K562 (cell line): Measurements from ENCODE around the gene PTPRM. TPM values are rescaled to one million over a fixed set of nuclear protein-coding genes. Genes with fewer than 3 reads are reported as not detected.

ENCODE experiments used
- ATAC-seq: fragments of 200-7000 bp; cut with Tn5 transposase; 3 replicates; pipeline ENCODE4 v1.9.1; 2020; ENCODE audit warnings: moderate library complexity
- BruUV-seq: library from RNA; stranded (reverse); fragments of 400-500 nt; replicated peaks from 2 replicates; lab custom pipeline; 2021; lab: Mats Ljungman, UMichigan
- CTCF ChIA-PET: fragments of 300-600 bp; formaldehyde crosslinking; extraction: SDS; loops from one replicate; lab custom pipeline; 2021; ENCODE audit warnings: low intra/inter-chr PET ratio; lab: Yijun Ruan, JAX
- POLR2A ChIA-PET: fragments of 300-600, 350-650 bp; sonication (Branson Sonifier 250); formaldehyde crosslinking; extraction: SDS; loops from one replicate; lab custom pipeline; 2021; ENCODE audit warnings: antibody characterized with exemption, inconsistent platforms; lab: Yijun Ruan, JAX
- DNase-seq, 4 experiments: peaks; one replicate each; pipeline versions ENCODE4 v3.0.0 to v3.0.0-alpha.2; 2011 to 2018; ENCODE audit warnings: low spot score in 3 of 4, mixed read lengths in 3 of 4; ENCODE audit errors: extremely low read depth in 1 of 4
- FAIRE-seq: peaks from 2 replicates; lab custom pipeline; 2011; peaks lifted over from hg19 to GRCh38; lab: Jason Lieb, UNC
- H2AFZ ChIP-seq: 2 replicates; pipeline ENCODE4 v1.6.0; 2011; ENCODE audit warnings: low read depth, low read length, control low read depth, inconsistent platforms
- H3K27ac ChIP-seq: fragments of 200-600 bp; 3 replicates; pipeline ENCODE4 v1.8.0; 2011; ENCODE audit warnings: low read depth, mild to moderate bottlenecking, control low read depth, inconsistent platforms, low read length, moderate library complexity, mixed read lengths; ENCODE audit errors: extremely low read depth
- H3K27me3 ChIP-seq, 2 experiments: fragments of 300-600 bp in 1 of 2; 2 replicates in 1 of 2; 3 replicates in 1 of 2; pipeline versions ENCODE4 v1.6.0 to v1.8.0; 2011; ENCODE audit warnings: inconsistent platforms in 2 of 2, low read length in 2 of 2, mild to moderate bottlenecking in 1 of 2, mixed read lengths in 1 of 2, moderate library complexity in 1 of 2; ENCODE audit not compliant: control insufficient read depth in 2 of 2, insufficient read depth in 2 of 2
- H3K36me3 ChIP-seq: fragments of 300-600 bp; 3 replicates; pipeline ENCODE4 v1.8.0; 2011; ENCODE audit warnings: mild to moderate bottlenecking, low read length, inconsistent platforms; ENCODE audit not compliant: control insufficient read depth, insufficient read depth
- H3K4me1 ChIP-seq, 2 experiments: fragments of 200-600 bp in 1 of 2; replicated peaks in 1 of 2; 2 replicates in 1 of 2; 3 replicates in 1 of 2; pipeline versions ENCODE4 v1.5.1 to v1.8.0; 2011; ENCODE audit warnings: inconsistent platforms in 2 of 2, low read length in 2 of 2, mild to moderate bottlenecking in 1 of 2, mixed read lengths in 1 of 2, moderate library complexity in 1 of 2; ENCODE audit not compliant: control insufficient read depth in 2 of 2, insufficient read depth in 2 of 2
- H3K4me2 ChIP-seq: 2 replicates; pipeline ENCODE4 v1.6.1; 2011; ENCODE audit warnings: low read length, control low read depth, inconsistent platforms, mixed read lengths; ENCODE audit not compliant: insufficient read depth
- H3K4me3 ChIP-seq: fragments of 200-600 bp; sonication (generic), shearing (Covaris generic); 2 replicates; pipeline ENCODE4 v1.5.1; 2016; ENCODE audit warnings: control low read depth, inconsistent platforms
- H3K79me2 ChIP-seq: fragments of 200-600 bp; 3 replicates; pipeline ENCODE4 v1.8.0; 2011; ENCODE audit warnings: low read length, inconsistent platforms; ENCODE audit not compliant: control insufficient read depth, insufficient read depth
- H3K9ac ChIP-seq, 2 experiments: 2 replicates each; pipeline versions ENCODE4 v1.6.0 to v1.6.1; 2011; ENCODE audit warnings: low read depth in 2 of 2, low read length in 2 of 2, control low read depth in 1 of 2, inconsistent platforms in 1 of 2, mild to moderate bottlenecking in 1 of 2, mixed read lengths in 1 of 2; ENCODE audit not compliant: insufficient read depth in 1 of 2
- H3K9me1 ChIP-seq: one replicate; pipeline ENCODE4 v1.6.0; 2011; ENCODE audit warnings: inconsistent platforms, mild to moderate bottlenecking, low read length, moderate library complexity; ENCODE audit not compliant: control insufficient read depth, insufficient read depth
- H3K9me3 ChIP-seq: replicated peaks from 2 replicates; pipeline ENCODE4 v1.5.1; 2011; ENCODE audit warnings: low read depth, low read length, inconsistent platforms; ENCODE audit not compliant: control insufficient read depth, insufficient read depth
- H4K20me1 ChIP-seq: replicated peaks from 2 replicates; pipeline ENCODE4 v1.6.1; 2011; ENCODE audit warnings: low read length, inconsistent platforms, mixed read lengths; ENCODE audit not compliant: control insufficient read depth, insufficient read depth
- CSDE1 ChIP-seq, 2 experiments: fragments of 450-650 bp; IDR thresholded peaks; 2 replicates each; pipeline ENCODE4 v1.6.1; 2016; ENCODE audit warnings: mild to moderate bottlenecking in 1 of 2
- MAFF ChIP-seq: IDR thresholded peaks from 2 replicates; pipeline ENCODE4 v1.6.1; 2012; ENCODE audit warnings: low read length, improper control_type of control experiment
- MAZ ChIP-seq, 2 experiments: fragments of 450-650 bp in 1 of 2; sonication (generic) in 1 of 2; formaldehyde crosslinking; IDR thresholded peaks in 1 of 2; conservative IDR thresholded peaks in 1 of 2; 2 replicates each; pipeline versions ENCODE4 v1.4.0 to v1.5.0; 2020; ENCODE audit warnings: mild to moderate bottlenecking in 1 of 2, missing genetic modification reagents in 1 of 2
- SRSF9 ChIP-seq: fragments of 200-400 bp; formaldehyde crosslinking; IDR thresholded peaks from 2 replicates; pipeline ENCODE4 v1.6.1; 2017; ENCODE audit warnings: low read depth, low read length, borderline replicate concordance
- ZNF444 ChIP-seq: fragments of 250-450 bp; sonication (Bioruptor Pico); IDR thresholded peaks from 2 replicates; pipeline ENCODE4 v1.4.0; 2020; ENCODE audit warnings: mild to moderate bottlenecking, moderate library complexity
- ZNF445 ChIP-seq: fragments of 250-450 bp; sonication (Bioruptor Pico); IDR thresholded peaks from 2 replicates; pipeline ENCODE4 v1.4.0; 2020; ENCODE audit warnings: low read depth, mild to moderate bottlenecking, moderate library complexity
- ZZZ3 ChIP-seq: fragments of 450-650 bp; IDR thresholded peaks from 2 replicates; pipeline ENCODE4 v1.6.1; 2016; ENCODE audit warnings: antibody characterized with exemption, mild to moderate bottlenecking, moderate library complexity
- WGBS: fragments of 100-300 bp; shearing (Covaris generic); methylation state at CpG from one replicate; pipeline ENCODE4 v1.1.6; 2016; ENCODE audit warnings: low coverage, mixed read lengths; ENCODE audit not compliant: insufficient coverage; ENCODE audit errors: missing lambda C conversion rate; 5-methylcytosine and 5-hydroxymethylcytosine counted together
- in situ Hi-C: fragments of 300-500 bp; cut with MboI; formaldehyde crosslinking; loops from 4 replicates; pipeline ENCODE4 v1.15.0; 2018; ENCODE audit warnings: inconsistent platforms, mixed read lengths
- intact Hi-C: fragments of 100-400 bp; cut with micrococcal nuclease; formaldehyde crosslinking; loops from 2 replicates; pipeline ENCODE4 v1.14.2; 2022
- polyA plus RNA-seq, 8 experiments: library from polyadenylated mRNA; depleted of rRNA in 4 of 8; stranded (reverse) in 5 of 8; unstranded in 3 of 8; fragments of >200 nt; fragmentation: Nextera tagmentation in 2 of 8; fragmentation: Illumina TruSeq in 1 of 8; extraction: Ambion mirVana in 2 of 8; extraction: Trizol in 1 of 8; gene quantifications; 2 replicates each; pipeline versions ENCODE4 v1.2.1 to v1.2.3, GENCODE V29; 2011 to 2014; ENCODE audit warnings: inconsistent platforms in 1 of 8, missing spikeins in 1 of 8
- total RNA-seq, 7 experiments: library from RNA; depleted of rRNA in 6 of 7; stranded (reverse); fragments of >200 nt in 6 of 7; fragmentation: Illumina TruSeq in 2 of 7; extraction: Trizol in 2 of 7; gene quantifications; 2 replicates each; pipeline versions ENCODE4 v1.2.1 to v1.2.3, GENCODE V29; 2011 to 2021; ENCODE audit warnings: low replicate concordance in 1 of 7
- TF ChIP-seq, protein P1 (sequence below): fragments of 250-450 bp; sonication (Bioruptor Pico); IDR thresholded peaks from 2 replicates; pipeline ENCODE4 v1.5.1; 2021; ENCODE audit warnings: mild to moderate bottlenecking
- TF ChIP-seq, protein P2 (sequence below): fragments of 450-650 bp; IDR thresholded peaks from 2 replicates; pipeline ENCODE4 v1.6.1; 2016; ENCODE audit warnings: low read depth
- TF ChIP-seq, protein P3 (sequence below): IDR thresholded peaks from 3 replicates; pipeline ENCODE4 v1.6.1; 2011; ENCODE audit warnings: borderline replicate concordance, mild to moderate bottlenecking; ENCODE audit not compliant: insufficient read length, insufficient read depth
- TF ChIP-seq, protein P4 (sequence below): sonication (generic); formaldehyde crosslinking; IDR thresholded peaks from 2 replicates; pipeline ENCODE4 v1.8.0; 2022; ENCODE audit warnings: missing genetic modification reagents, mild to moderate bottlenecking, borderline replicate concordance

The PTPRM gene
- total and polyA plus RNA-seq, 9 of the 15 experiments (the other 6 are each of a cell fraction or from before 2014, with no cell fraction given) = 0.03 to 0.16 (median 0.08) TPM; not detected in 3

DNA sequence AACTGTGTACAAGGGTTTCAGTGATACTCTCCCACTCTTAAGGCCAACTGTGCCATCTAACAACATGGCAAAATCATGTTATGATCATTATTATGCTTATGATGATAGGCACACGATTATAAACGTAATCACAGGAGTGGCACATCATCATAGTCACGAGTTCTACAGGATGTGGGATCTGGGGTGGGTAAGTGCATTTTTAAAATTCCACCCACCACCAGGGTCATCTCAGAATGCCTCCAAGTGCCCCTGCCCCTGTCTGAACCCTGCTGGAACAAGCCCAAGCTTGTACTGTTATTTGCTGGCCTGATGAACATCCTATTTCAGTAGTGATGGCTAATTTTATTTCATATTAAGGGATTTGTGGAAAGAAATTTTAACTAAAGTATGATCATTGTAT is 117.8 kb downstream of the PTPRM start:
- TF ChIP-seq ZNF444 (CRISPR knock-in tag) (no peak), MAZ (CRISPR knock-in tag; conservative IDR thresholded peaks at IDR 0.05 in 1 of 2, IDR thresholded peaks at IDR 0.05 in 1 of 2) (no peak), ZNF445 (CRISPR knock-in tag) (no peak), CSDE1 (IDR thresholded peaks at IDR 0.05) (no peak), MAFF (no peak), ZZZ3 (no peak), SRSF9 (no peak)
- TF ChIP-seq, protein P1, sequence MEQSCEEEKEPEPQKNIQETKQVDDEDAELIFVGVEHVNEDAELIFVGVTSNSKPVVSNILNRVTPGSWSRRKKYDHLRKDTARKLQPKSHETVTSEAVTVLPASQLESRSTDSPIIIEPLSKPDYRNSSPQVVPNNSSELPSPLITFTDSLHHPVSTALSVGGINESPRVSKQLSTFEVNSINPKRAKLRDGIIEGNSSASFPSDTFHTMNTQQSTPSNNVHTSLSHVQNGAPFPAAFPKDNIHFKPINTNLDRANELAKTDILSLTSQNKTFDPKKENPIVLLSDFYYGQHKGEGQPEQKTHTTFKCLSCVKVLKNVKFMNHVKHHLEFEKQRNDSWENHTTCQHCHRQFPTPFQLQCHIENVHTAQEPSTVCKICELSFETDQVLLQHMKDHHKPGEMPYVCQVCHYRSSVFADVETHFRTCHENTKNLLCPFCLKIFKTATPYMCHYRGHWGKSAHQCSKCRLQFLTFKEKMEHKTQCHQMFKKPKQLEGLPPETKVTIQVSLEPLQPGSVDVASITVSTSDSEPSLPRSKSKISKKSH = no peak
- TF ChIP-seq, protein P2, sequence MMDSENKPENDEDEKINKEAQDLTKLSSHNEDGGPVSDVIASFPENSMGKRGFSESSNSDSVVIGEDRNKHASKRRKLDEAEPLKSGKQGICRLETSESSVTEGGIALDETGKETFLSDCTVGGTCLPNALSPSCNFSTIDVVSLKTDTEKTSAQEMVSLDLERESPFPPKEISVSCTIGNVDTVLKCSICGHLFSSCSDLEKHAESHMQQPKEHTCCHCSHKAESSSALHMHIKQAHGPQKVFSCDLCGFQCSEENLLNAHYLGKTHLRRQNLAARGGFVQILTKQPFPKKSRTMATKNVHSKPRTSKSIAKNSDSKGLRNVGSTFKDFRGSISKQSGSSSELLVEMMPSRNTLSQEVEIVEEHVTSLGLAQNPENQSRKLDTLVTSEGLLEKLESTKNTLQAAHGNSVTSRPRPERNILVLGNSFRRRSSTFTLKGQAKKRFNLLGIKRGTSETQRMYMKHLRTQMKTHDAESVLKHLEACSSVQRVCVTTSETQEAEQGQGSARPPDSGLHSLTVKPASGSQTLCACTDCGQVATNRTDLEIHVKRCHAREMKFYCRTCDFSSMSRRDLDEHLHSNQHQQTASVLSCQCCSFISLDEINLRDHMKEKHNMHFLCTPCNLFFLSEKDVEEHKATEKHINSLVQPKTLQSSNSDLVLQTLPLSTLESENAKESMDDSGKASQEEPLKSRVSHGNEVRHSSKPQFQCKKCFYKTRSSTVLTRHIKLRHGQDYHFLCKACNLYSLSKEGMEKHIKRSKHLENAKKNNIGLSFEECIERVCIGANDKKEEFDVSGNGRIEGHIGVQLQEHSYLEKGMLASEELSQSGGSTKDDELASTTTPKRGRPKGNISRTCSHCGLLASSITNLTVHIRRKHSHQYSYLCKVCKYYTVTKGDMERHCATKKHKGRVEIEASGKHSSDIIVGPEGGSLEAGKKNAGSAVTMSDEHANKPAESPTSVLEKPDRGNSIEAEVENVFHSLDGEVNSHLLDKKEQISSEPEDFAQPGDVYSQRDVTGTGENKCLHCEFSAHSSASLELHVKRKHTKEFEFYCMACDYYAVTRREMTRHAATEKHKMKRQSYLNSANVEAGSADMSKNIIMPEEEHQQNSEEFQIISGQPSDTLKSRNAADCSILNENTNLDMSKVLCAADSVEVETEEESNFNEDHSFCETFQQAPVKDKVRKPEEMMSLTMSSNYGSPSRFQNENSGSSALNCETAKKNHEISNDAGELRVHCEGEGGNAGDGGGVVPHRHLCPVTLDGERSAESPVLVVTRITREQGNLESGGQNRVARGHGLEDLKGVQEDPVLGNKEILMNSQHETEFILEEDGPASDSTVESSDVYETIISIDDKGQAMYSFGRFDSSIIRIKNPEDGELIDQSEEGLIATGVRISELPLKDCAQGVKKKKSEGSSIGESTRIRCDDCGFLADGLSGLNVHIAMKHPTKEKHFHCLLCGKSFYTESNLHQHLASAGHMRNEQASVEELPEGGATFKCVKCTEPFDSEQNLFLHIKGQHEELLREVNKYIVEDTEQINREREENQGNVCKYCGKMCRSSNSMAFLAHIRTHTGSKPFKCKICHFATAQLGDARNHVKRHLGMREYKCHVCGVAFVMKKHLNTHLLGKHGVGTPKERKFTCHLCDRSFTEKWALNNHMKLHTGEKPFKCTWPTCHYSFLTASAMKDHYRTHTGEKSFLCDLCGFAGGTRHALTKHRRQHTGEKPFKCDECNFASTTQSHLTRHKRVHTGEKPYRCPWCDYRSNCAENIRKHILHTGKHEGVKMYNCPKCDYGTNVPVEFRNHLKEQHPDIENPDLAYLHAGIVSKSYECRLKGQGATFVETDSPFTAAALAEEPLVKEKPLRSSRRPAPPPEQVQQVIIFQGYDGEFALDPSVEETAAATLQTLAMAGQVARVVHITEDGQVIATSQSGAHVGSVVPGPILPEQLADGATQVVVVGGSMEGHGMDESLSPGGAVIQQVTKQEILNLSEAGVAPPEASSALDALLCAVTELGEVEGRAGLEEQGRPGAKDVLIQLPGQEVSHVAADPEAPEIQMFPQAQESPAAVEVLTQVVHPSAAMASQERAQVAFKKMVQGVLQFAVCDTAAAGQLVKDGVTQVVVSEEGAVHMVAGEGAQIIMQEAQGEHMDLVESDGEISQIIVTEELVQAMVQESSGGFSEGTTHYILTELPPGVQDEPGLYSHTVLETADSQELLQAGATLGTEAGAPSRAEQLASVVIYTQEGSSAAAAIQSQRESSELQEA = no peak
- TF ChIP-seq, protein P3, sequence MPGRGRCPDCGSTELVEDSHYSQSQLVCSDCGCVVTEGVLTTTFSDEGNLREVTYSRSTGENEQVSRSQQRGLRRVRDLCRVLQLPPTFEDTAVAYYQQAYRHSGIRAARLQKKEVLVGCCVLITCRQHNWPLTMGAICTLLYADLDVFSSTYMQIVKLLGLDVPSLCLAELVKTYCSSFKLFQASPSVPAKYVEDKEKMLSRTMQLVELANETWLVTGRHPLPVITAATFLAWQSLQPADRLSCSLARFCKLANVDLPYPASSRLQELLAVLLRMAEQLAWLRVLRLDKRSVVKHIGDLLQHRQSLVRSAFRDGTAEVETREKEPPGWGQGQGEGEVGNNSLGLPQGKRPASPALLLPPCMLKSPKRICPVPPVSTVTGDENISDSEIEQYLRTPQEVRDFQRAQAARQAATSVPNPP = no peak
- TF ChIP-seq, protein P4, sequence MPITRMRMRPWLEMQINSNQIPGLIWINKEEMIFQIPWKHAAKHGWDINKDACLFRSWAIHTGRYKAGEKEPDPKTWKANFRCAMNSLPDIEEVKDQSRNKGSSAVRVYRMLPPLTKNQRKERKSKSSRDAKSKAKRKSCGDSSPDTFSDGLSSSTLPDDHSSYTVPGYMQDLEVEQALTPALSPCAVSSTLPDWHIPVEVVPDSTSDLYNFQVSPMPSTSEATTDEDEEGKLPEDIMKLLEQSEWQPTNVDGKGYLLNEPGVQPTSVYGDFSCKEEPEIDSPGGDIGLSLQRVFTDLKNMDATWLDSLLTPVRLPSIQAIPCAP (CRISPR knock-in tag) = no peak
- H3K9me3 ChIP-seq = no peaks in the 10 kb centered on the region
- H4K20me1 ChIP-seq = no peaks in the 10 kb centered on the region
- H3K9me1 ChIP-seq = no peaks in the 10 kb centered on the region
- FAIRE-seq (no peak), ATAC-seq (no peak), DNase-seq (no peak)
- in situ Hi-C loops (no loop called here), intact Hi-C loops (no loop called here)
- no peak overlapping the region for H2AFZ ChIP-seq
- H3K4me3 ChIP-seq = no peak overlapping the region
- H3K4me1 ChIP-seq = no peaks in the 10 kb centered on the region
- ChIA-PET POLR2A (no interaction called here), CTCF (no interaction called here)
- no peak overlapping the region for H3K9ac ChIP-seq
- H3K4me2 ChIP-seq = no peak overlapping the region
- no peaks in the 10 kb centered on the region for H3K79me2 ChIP-seq
- no TSS peak for BruUV-seq
- 0% methylated on average over 3 of the region's 3 CpGs for WGBS
- no peaks in the 10 kb centered on the region; a peak in 1 of 5 replicates for H3K27me3 ChIP-seq
- H3K36me3 ChIP-seq = no peaks in the 10 kb centered on the region
- H3K27ac ChIP-seq = no peak overlapping the region
